Naive thymus-derived CD4-positive, alpha-beta T cell (primary cell): ENCODE results near the gene BARX2. TPM values are rescaled to one million over a fixed set of nuclear protein-coding genes. Genes with fewer than 3 reads are reported as not detected.
A peak's percentile ranks its signal among the peaks of the same experiment; 100 is the strongest.

ENCODE experiments used
- ATAC-seq: fragments of 150-1000 bp; cut with Tn5 transposase; 2 replicates; pipeline ENCODE4 v1.10.0; 2021; ENCODE audit warnings: mild to moderate bottlenecking, moderate library complexity
- CTCF ChIA-PET: fragments of 350-600 bp; sonication (Branson Sonifier 250); formaldehyde crosslinking; loops from one replicate; lab custom pipeline; 2021; ENCODE audit warnings: antibody characterized with exemption; lab: Charles Lee
- POLR2A ChIA-PET: fragments of 350-600 bp; sonication (Branson Sonifier 250); formaldehyde crosslinking; loops from one replicate; lab custom pipeline; 2021; ENCODE audit warnings: antibody characterized with exemption, inconsistent platforms; lab: Charles Lee
- DNase-seq, 9 donors: peaks; one replicate each; pipeline versions ENCODE4 v3.0.0 to v3.0.0-alpha.2; 2020 to 2022; ENCODE audit warnings: mixed read lengths in 1 of 9
- H3K27ac ChIP-seq: one replicate; pipeline ENCODE4 v1.7.0; 2013; ENCODE audit warnings: mild to moderate bottlenecking, low read depth, low read length, moderate library complexity
- H3K27me3 ChIP-seq, 2 donors: one replicate each; pipeline ENCODE4 v1.7.0; 2013; ENCODE audit warnings: low read length in 2 of 2, mild to moderate bottlenecking in 2 of 2, moderate library complexity in 2 of 2; ENCODE audit not compliant: control insufficient read depth in 2 of 2, insufficient read depth in 2 of 2
- H3K36me3 ChIP-seq, 3 experiments: 1 replicate in 2 of 3; 2 replicates in 1 of 3; pipeline ENCODE4 v1.7.0; 2013; ENCODE audit warnings: low read length in 3 of 3, mild to moderate bottlenecking in 3 of 3, moderate library complexity in 1 of 3; ENCODE audit not compliant: insufficient read depth in 3 of 3, control insufficient read depth in 2 of 3
- H3K4me1 ChIP-seq, 2 donors: one replicate each; pipeline ENCODE4 v1.7.0; 2013; ENCODE audit warnings: low read length in 2 of 2, mild to moderate bottlenecking in 2 of 2, moderate library complexity in 1 of 2; ENCODE audit not compliant: control insufficient read depth in 2 of 2, insufficient read depth in 2 of 2
- H3K4me3 ChIP-seq: 2 replicates; pipeline ENCODE4 v1.7.0; 2013; ENCODE audit warnings: mild to moderate bottlenecking, low read length
- H3K9me3 ChIP-seq, 3 experiments: 1 replicate in 2 of 3; 2 replicates in 1 of 3; pipeline ENCODE4 v1.7.0; 2013; ENCODE audit warnings: low read length in 3 of 3; ENCODE audit not compliant: control insufficient read depth in 2 of 3
- H3K27ac Mint-ChIP-seq, 9 donors: one replicate each; pipeline ENCODE4 v1.8.0; 2020 to 2022; ENCODE audit warnings: mixed read lengths in 9 of 9, mild to moderate bottlenecking in 8 of 9, moderate library complexity in 5 of 9, inconsistent platforms in 2 of 9
- H3K27me3 Mint-ChIP-seq, 5 donors: one replicate each; pipeline ENCODE4 v1.8.0; 2021 to 2022; ENCODE audit warnings: mixed read lengths in 5 of 5, mild to moderate bottlenecking in 1 of 5
- H3K36me3 Mint-ChIP-seq, 5 donors: one replicate each; pipeline ENCODE4 v1.8.0; 2020 to 2022; ENCODE audit warnings: mixed read lengths in 5 of 5, mild to moderate bottlenecking in 3 of 5, inconsistent platforms in 1 of 5
- H3K4me1 Mint-ChIP-seq, 7 donors: one replicate each; pipeline ENCODE4 v1.8.0; 2020 to 2022; ENCODE audit warnings: mixed read lengths in 7 of 7, mild to moderate bottlenecking in 3 of 7, inconsistent platforms in 1 of 7
- H3K4me3 Mint-ChIP-seq, 10 donors: one replicate each; pipeline ENCODE4 v1.8.0; 2020 to 2022; ENCODE audit warnings: mild to moderate bottlenecking in 10 of 10, mixed read lengths in 10 of 10, moderate library complexity in 6 of 10, inconsistent platforms in 2 of 10
- H3K9me3 Mint-ChIP-seq, 11 donors: one replicate each; pipeline ENCODE4 v1.8.0; 2020 to 2022; ENCODE audit warnings: mixed read lengths in 11 of 11, mild to moderate bottlenecking in 4 of 11, inconsistent platforms in 1 of 11, moderate library complexity in 1 of 11
- intact Hi-C, 2 donors: fragments of 100-400 bp; cut with micrococcal nuclease; formaldehyde crosslinking; loops; one replicate each; pipeline ENCODE4 v1.15.1; 2023
- polyA plus RNA-seq, 2 donors: library from polyadenylated mRNA; unstranded; fragments of 300-500 nt; fragmentation: Illumina TruSeq; gene quantifications; one replicate each; pipeline ENCODE4 v1.2.3, GENCODE V29; 2021
- total RNA-seq, 6 experiments: library from RNA in 5 of 6; stranded (reverse) in 5 of 6; gene quantifications; 1 replicate in 5 of 6; 2 replicates in 1 of 6; pipeline ENCODE4 v1.2.3 and lab custom pipeline; 2021 to 2026

The BARX2 gene
- total and polyA plus RNA-seq, 7 experiments from 2014 or later: 0.44 TPM; not detected in 6

GRCh38 chr11:129372609-129373488, 2.8 kb upstream of the BARX2 start:
- Histone ChIP-seq H3K9me3 (no peaks in the 10 kb centered on the region), H3K27ac (no peak overlapping the region), H3K27me3 (peaks cover under 1 to 12% of the 10 kb centered on the region in 2 donors), H3K36me3 (no peaks in the 10 kb centered on the region), H3K4me3 (no peak overlapping the region), H3K4me1 (peaks cover 0 to 7% of the 10 kb centered on the region in 2 donors)
- H3K4me3 Mint-ChIP-seq: peak overlapping the region; percentile 2 to 86 (median 67)
- peaks cover 81 to 89% (median 87%) of the 10 kb centered on the region in 5 donors for H3K27me3 Mint-ChIP-seq
- ChIA-PET POLR2A (no interaction called here), CTCF (no interaction called here)
- ATAC-seq (no peak), DNase-seq (peak in 1 of 9 donors; percentile 24)
- no peaks in the 10 kb centered on the region for H3K9me3 Mint-ChIP-seq
- no peak overlapping the region for H3K27ac Mint-ChIP-seq
- peaks cover 18 to 38% (median 32%) of the 10 kb centered on the region in 7 donors for H3K4me1 Mint-ChIP-seq
- intact Hi-C loops: no loop called here
- peaks cover 0 to 8% (median 0%) of the 10 kb centered on the region in 5 donors for H3K36me3 Mint-ChIP-seq

DNA sequence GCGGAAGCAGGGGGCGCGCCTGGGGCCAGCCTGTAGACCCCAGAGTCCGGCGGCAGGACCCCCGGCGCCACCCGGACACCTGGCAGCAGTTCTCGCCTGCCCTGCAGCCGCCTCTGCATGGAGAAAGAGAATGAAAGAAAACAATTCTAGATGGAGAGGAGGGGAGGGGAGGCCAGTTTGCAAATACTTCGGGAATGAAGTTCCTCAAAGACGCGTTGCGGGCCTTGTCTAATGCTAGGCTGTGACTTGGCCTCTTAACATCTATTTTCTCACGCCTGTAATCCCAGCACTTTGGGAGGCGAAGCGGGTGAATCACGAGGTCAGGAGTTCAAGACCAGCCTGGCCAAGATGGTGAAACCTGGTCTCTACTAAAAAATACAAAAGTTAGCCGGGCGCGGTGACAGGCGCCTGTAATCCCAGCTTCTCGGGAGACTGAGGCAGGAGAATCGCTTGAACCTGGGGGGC, 2.1 kb upstream of the BARX2 start:
- peaks cover 0 to 12% of the 10 kb centered on the region in 2 donors for H3K27me3 ChIP-seq
- POLR2A ChIA-PET: no interaction called here
- H3K4me3 Mint-ChIP-seq: peak overlapping the region in 9 of 10 donors; percentile 20 to 86 (median 72)

DNA sequence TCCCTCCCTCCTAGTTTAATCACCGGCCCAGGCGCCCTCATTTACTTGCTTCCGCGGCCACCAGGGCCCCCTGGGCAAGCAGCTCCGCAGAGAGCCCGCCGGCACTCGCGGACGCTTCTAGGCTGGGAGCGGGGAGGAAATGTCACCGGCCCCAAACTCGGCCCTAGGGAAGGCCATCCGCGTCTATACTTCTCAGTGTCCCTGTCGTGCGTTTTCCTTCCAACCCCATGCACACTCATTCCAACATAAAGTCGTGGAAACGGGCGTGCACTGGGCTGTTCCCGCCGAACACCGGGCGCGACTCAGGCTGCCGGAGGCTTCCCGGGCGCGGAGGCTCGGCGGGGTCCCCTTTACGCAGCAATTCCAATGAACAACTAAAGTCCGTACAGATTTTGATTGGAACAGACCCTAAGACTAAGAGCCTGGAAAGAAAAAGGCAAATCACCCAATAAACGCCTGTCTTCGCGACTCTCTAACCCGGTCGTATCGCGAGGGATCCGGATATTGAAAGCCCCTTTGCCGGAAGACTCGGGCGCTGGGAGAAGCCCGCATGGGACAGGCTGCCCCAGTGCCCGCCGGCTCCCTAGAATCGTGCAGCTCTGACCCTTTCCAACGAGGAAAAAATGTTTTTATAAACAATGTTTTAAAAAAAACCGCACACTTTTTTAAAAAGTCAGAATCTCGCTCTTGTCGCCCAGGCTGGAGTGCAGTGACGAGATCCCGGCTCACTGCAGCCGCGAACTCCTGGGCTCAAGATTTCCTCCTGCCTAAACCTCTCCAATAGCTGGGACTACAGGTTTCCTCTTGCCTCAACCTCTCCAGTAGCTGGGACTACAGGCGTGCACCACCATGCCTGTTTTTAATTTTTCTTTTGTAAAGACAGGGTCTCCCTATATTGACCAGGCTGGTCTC, 1.3 kb upstream of the BARX2 start:
- Mint-ChIP-seq H3K27ac (no peak overlapping the region), H3K27me3 (peaks cover 79 to 88% (median 87%) of the 10 kb centered on the region in 5 donors), H3K4me1 (peaks cover 18 to 38% (median 32%) of the 10 kb centered on the region in 7 donors), H3K4me3 (peak overlapping the region; percentile 47 to 86 (median 74)), H3K36me3 (peaks cover 0 to 8% (median 0%) of the 10 kb centered on the region in 5 donors), H3K9me3 (no peaks in the 10 kb centered on the region)
- ChIA-PET POLR2A (no interaction called here), CTCF (interaction anchor here (0.6 to 1.7 kb wide), 2 partner anchors 373 to 758 kb away, joined by 3 to 5 read pairs; no protein-coding TSS in a partner anchor)
- peaks cover 0 to 7% of the 10 kb centered on the region in 2 donors for H3K4me1 ChIP-seq
- no peaks in the 10 kb centered on the region for H3K36me3 ChIP-seq
- intact Hi-C loops: no loop called here
- H3K9me3 ChIP-seq: no peaks in the 10 kb centered on the region
- ATAC-seq (no peak), DNase-seq (no peak)
- no peak overlapping the region for H3K4me3 ChIP-seq
- no peak overlapping the region for H3K27ac ChIP-seq
- H3K27me3 ChIP-seq: peaks cover 0 to 12% of the 10 kb centered on the region in 2 donors

More for the DNA sequence above, 2.1 kb upstream of the BARX2 start:
- DNase-seq (no peak), ATAC-seq (no peak)
- peaks cover 0 to 8% (median 0%) of the 10 kb centered on the region in 5 donors for H3K36me3 Mint-ChIP-seq
- H3K27ac ChIP-seq: no peak overlapping the region
- no peaks in the 10 kb centered on the region for H3K9me3 ChIP-seq
- no peaks in the 10 kb centered on the region for H3K36me3 ChIP-seq
- H3K4me1 Mint-ChIP-seq: peaks cover 18 to 38% (median 32%) of the 10 kb centered on the region in 7 donors
- peaks cover 81 to 91% (median 88%) of the 10 kb centered on the region in 5 donors for H3K27me3 Mint-ChIP-seq
- intact Hi-C loops: no loop called here
- H3K4me3 ChIP-seq: no peak overlapping the region
- H3K9me3 Mint-ChIP-seq: no peaks in the 10 kb centered on the region
- no peak overlapping the region for H3K27ac Mint-ChIP-seq
- H3K4me1 ChIP-seq: peaks cover 0 to 7% of the 10 kb centered on the region in 2 donors
- CTCF ChIA-PET: no interaction called here

DNA sequence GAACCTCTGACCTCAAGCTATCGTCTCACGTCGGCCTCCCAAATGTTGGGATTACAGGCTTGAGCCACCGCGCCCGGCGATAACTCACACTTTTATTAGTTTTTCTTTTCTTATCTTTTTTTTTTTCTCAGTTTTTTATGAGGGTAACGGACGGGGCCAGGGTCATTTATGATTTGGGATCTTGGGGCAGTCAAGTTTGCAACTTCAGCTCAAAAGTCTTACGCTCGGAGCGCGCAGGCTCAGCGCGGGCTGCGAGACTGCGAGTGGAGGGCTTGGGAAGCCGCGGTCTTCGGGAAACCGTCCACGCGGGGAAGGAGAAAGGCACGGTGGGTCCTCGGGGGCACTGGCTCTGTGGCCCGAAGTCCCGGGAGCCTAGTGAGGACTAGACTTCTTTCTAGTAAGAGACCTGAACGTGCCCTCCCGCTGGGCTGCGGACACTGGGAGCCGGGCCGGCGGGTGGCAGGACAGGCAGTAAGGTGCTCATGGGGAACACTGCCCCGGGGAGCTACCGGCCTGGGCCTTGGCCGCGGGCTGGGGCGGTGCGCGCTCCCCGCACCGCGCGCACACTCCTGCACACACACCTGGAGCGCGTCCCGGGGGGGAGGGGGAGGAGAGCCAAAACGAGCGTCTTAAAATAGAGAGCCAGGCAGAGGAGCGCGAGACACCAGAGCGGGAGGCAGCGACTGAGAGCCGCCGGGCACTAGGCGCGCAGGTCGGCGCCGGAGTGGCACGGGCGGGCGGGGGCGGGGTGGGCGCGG, 476 bp upstream of the BARX2 start:
- ChIA-PET CTCF (interaction anchor here (0.6 to 1.9 kb wide), 4 partner anchors 9 to 757 kb away, joined by 3 to 8 read pairs (median 4); no protein-coding TSS in a partner anchor), POLR2A (no interaction called here)
- Mint-ChIP-seq H3K9me3 (no peaks in the 10 kb centered on the region), H3K27me3 (peaks cover 76 to 87% (median 85%) of the 10 kb centered on the region in 5 donors), H3K4me1 (peaks cover 18 to 38% (median 32%) of the 10 kb centered on the region in 7 donors), H3K27ac (peak overlapping the region in 1 of 9 donors; percentile 61), H3K36me3 (peaks cover 0 to 8% (median 0%) of the 10 kb centered on the region in 5 donors), H3K4me3 (peak overlapping the region; percentile 20 to 86 (median 73))
- H3K9me3 ChIP-seq: no peaks in the 10 kb centered on the region
- H3K4me3 ChIP-seq: no peak overlapping the region
- no peaks in the 10 kb centered on the region for H3K36me3 ChIP-seq
- ATAC-seq: no peak
- intact Hi-C loops: loop anchor here in 1 of 2 donors (5.0 kb wide), 1 partner anchor 322 kb away; no protein-coding TSS in a partner anchor
- DNase-seq: peak in 1 of 9 donors; percentile 34
- H3K27me3 ChIP-seq: peaks cover 0 to 12% of the 10 kb centered on the region in 2 donors
- peaks cover 0 to 7% of the 10 kb centered on the region in 2 donors for H3K4me1 ChIP-seq
- H3K27ac ChIP-seq: no peak overlapping the region

DNA sequence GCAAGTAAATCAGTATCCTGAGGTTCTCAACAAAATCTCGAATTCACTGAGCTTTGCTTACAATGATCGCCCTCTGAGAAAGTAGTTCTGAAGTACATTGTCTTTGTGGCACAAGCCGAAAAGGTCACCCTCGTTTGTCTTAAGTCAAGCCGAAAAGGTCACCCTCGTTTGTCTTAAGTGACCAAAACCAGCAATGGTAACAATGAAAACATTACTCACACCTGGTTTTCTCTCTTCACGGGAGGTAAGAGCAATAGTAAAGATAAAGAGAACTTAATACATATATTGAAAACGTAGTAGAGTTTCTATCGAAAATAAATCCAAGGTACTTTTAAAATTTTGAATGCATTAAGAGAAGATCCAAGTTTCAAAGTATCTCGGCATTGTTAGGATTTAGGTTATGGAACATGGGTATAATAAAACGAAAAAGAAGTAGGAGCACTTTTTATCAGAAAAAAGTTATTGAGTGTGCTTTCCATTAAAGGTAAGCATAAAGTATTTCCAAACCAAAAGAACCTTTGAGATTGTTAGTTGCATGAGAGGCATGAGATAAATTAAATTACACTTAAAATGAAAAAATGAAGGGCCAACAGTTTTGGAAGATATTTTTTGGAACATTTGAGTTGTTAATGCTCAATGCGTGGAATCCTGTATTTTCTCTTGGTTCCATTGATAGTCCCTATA, 1.2 kb downstream of the BARX2 start:
- no peak overlapping the region for H3K27ac Mint-ChIP-seq
- intact Hi-C loops: loop anchor here (1.0 to 5.0 kb wide), 3 partner anchors 12 to 321 kb away; no protein-coding TSS in a partner anchor
- H3K36me3 ChIP-seq: no peaks in the 10 kb centered on the region
- peaks cover 75 to 84% (median 77%) of the 10 kb centered on the region in 5 donors for H3K27me3 Mint-ChIP-seq
- ATAC-seq (no peak), DNase-seq (no peak)
- H3K4me1 ChIP-seq: peaks cover 0 to 7% of the 10 kb centered on the region in 2 donors
- H3K27me3 ChIP-seq: peaks cover 0 to 10% of the 10 kb centered on the region in 2 donors
- peaks cover 18 to 37% (median 32%) of the 10 kb centered on the region in 7 donors for H3K4me1 Mint-ChIP-seq
- no peaks in the 10 kb centered on the region for H3K9me3 Mint-ChIP-seq
- H3K9me3 ChIP-seq: no peaks in the 10 kb centered on the region
- H3K36me3 Mint-ChIP-seq: peaks cover 0 to 8% (median 0%) of the 10 kb centered on the region in 5 donors
- POLR2A ChIA-PET: no interaction called here
- H3K4me3 Mint-ChIP-seq: peak overlapping the region; percentile 56 to 83 (median 77)
- CTCF ChIA-PET: interaction anchor here (1.9 kb wide), 1 partner anchor 374 kb away, joined by 8 read pairs; no protein-coding TSS in a partner anchor
- no peak overlapping the region for H3K4me3 ChIP-seq
- H3K27ac ChIP-seq: no peak overlapping the region
